OCI-LY3 (cell line): ENCODE data around the gene GALT.

Experiments used
- CTCF ChIP-seq: fragments of 200-600, 300-600 bp; sonication (generic); IDR thresholded peaks from 2 replicates; pipeline ENCODE4 v1.5.1; 2014; ENCODE audit warnings: antibody characterized with exemption, low read length, low read depth
- EZH2phosphoT487 ChIP-seq: fragments of 200-600 bp; shearing (Covaris generic); IDR thresholded peaks from 2 replicates; pipeline ENCODE4 v1.6.1; 2018; ENCODE audit warnings: antibody characterized with exemption, mixed run types, low read depth

- TF ChIP-seq CTCF (no peak), EZH2phosphoT487 (no peak)
These were observed 48.3 kb downstream of the GALT start for GRCh38 chr9:34694811-34695210.
